SK-N-SH treated with all-trans-retinoic acid at 6 μM for 48 hours (cell line): ENCODE results near the gene ASTN1.

Experiments used
- ATAC-seq: fragments of 200-7000 bp; cut with Tn5 transposase; 3 replicates; pipeline ENCODE4 v1.9.1; 2020; ENCODE audit warnings: mild to moderate bottlenecking, moderate library complexity
- ARNTL ChIP-seq: fragments of 450-650 bp; formaldehyde crosslinking; IDR thresholded peaks from 2 replicates; pipeline ENCODE4 v1.5.0; 2020; ENCODE audit warnings: low read depth, mild to moderate bottlenecking, moderate library complexity, borderline replicate concordance
- BACH2 ChIP-seq: fragments of 250-450 bp; sonication (Bioruptor Pico); IDR thresholded peaks from 2 replicates; pipeline ENCODE4 v1.9.0; 2021; ENCODE audit warnings: mild to moderate bottlenecking, borderline replicate concordance
- CREB5 ChIP-seq: fragments of 250-450 bp; sonication (Bioruptor Pico); IDR thresholded peaks from 2 replicates; pipeline ENCODE4 v1.5.1; 2020; ENCODE audit warnings: low read depth, mild to moderate bottlenecking, moderate library complexity
- CSDC2 ChIP-seq: fragments of 250-450 bp; sonication (Bioruptor Pico); IDR thresholded peaks from 2 replicates; pipeline ENCODE4 v1.5.0; 2020; ENCODE audit warnings: mild to moderate bottlenecking, moderate library complexity
- CSRNP3 ChIP-seq: fragments of 250-450 bp; sonication (Bioruptor Pico); IDR thresholded peaks from 2 replicates; pipeline ENCODE4 v1.5.1; 2021; ENCODE audit warnings: mild to moderate bottlenecking, moderate library complexity
- GLIS3 ChIP-seq: fragments of 250-450 bp; sonication (Bioruptor Pico); IDR thresholded peaks from 2 replicates; pipeline ENCODE4 v1.5.0; 2020; ENCODE audit warnings: mild to moderate bottlenecking, moderate library complexity
- ISL1 ChIP-seq: fragments of 250-450 bp; sonication (Bioruptor Pico); IDR thresholded peaks from 2 replicates; pipeline ENCODE4 v2.1.2; 2022; ENCODE audit warnings: mild to moderate bottlenecking, moderate library complexity
- OSR1 ChIP-seq: fragments of 250-450 bp; sonication (Bioruptor Pico); IDR thresholded peaks from 2 replicates; pipeline ENCODE4 v1.8.0; 2022; ENCODE audit warnings: moderate library complexity, mild to moderate bottlenecking, inconsistent platforms
- PATZ1 ChIP-seq: fragments of 250-450 bp; sonication (Bioruptor Pico); IDR thresholded peaks from 2 replicates; pipeline ENCODE4 v1.8.0; 2020; ENCODE audit warnings: mild to moderate bottlenecking, moderate library complexity, borderline replicate concordance
- POU6F1 ChIP-seq: fragments of 250-450 bp; sonication (Bioruptor Pico); IDR thresholded peaks from 2 replicates; pipeline ENCODE4 v1.8.0; 2021; ENCODE audit warnings: low read depth, mild to moderate bottlenecking, moderate library complexity, borderline replicate concordance
- PPARA ChIP-seq: fragments of 250-450 bp; sonication (Bioruptor Pico); IDR thresholded peaks from 2 replicates; pipeline ENCODE4 v1.5.0; 2020; ENCODE audit warnings: mild to moderate bottlenecking, borderline replicate concordance
- RARB ChIP-seq: fragments of 250-450 bp; sonication (Bioruptor Pico); IDR thresholded peaks from 2 replicates; pipeline ENCODE4 v1.8.0; 2021; ENCODE audit warnings: mild to moderate bottlenecking, moderate library complexity
- SNAI2 ChIP-seq: fragments of 250-450 bp; sonication (Bioruptor Pico); IDR thresholded peaks from 2 replicates; pipeline ENCODE4 v1.5.0; 2020; ENCODE audit warnings: mild to moderate bottlenecking, moderate library complexity
- TOX ChIP-seq: fragments of 250-450 bp; sonication (Bioruptor Pico); IDR thresholded peaks from 2 replicates; pipeline ENCODE4 v1.8.0; 2021; ENCODE audit warnings: mild to moderate bottlenecking, moderate library complexity, borderline replicate concordance
- TSHZ2 ChIP-seq: fragments of 250-450 bp; sonication (Bioruptor Pico); IDR thresholded peaks from 2 replicates; pipeline ENCODE4 v1.5.0; 2020; ENCODE audit warnings: mild to moderate bottlenecking, moderate library complexity
- ZC3H10 ChIP-seq: fragments of 250-450 bp; sonication (Bioruptor Pico); IDR thresholded peaks from 2 replicates; pipeline ENCODE4 v1.5.1; 2021; ENCODE audit warnings: mild to moderate bottlenecking, moderate library complexity
- ZFP3 ChIP-seq: fragments of 250-450 bp; sonication (Bioruptor Pico); IDR thresholded peaks from 2 replicates; pipeline ENCODE4 v1.5.0; 2020; ENCODE audit warnings: mild to moderate bottlenecking, moderate library complexity
- ZFP30 ChIP-seq: fragments of 450-650 bp; formaldehyde crosslinking; IDR thresholded peaks from 2 replicates; pipeline ENCODE4 v1.5.0; 2022; ENCODE audit warnings: mild to moderate bottlenecking, moderate library complexity
- ZNF565 ChIP-seq: fragments of 450-650 bp; formaldehyde crosslinking; conservative IDR thresholded peaks from 2 replicates; pipeline ENCODE4 v1.5.0; 2020; ENCODE audit warnings: low read depth, mild to moderate bottlenecking, moderate library complexity
- ZNF70 ChIP-seq: fragments of 450-650 bp; formaldehyde crosslinking; IDR thresholded peaks from 2 replicates; pipeline ENCODE4 v1.5.0; 2020; ENCODE audit warnings: mild to moderate bottlenecking, moderate library complexity
- ZNF8 ChIP-seq: fragments of 450-650 bp; formaldehyde crosslinking; IDR thresholded peaks from 2 replicates; pipeline ENCODE4 v1.5.0; 2020; ENCODE audit warnings: mild to moderate bottlenecking, moderate library complexity

ASTN1 gene

GRCh38 chr1:176879784-176880620, 284.5 kb downstream of the ASTN1 start (continued):
- TF ChIP-seq POU6F1 (CRISPR knock-in tag), result no peak
- TF ChIP-seq ZFP30, result no peak
- no peak for TF ChIP-seq OSR1 (CRISPR knock-in tag)

- TF ChIP-seq ARNTL (CRISPR knock-in tag) (no peak), PPARA (no peak), PATZ1 (no peak), BACH2 (CRISPR knock-in tag) (no peak), ZNF70 (CRISPR knock-in tag) (no peak), RARB (no peak), SNAI2 (no peak), ZNF8 (CRISPR knock-in tag) (no peak), ZFP30 (no peak), ISL1 (CRISPR knock-in tag) (no peak)
- TF ChIP-seq, all 23 proteins: peak for 0
Observed at GRCh38 chr1:176878750-176879536, 285.6 kb downstream of the ASTN1 start.

GRCh38 chr1:176877557-176877956, 287.0 kb downstream of the ASTN1 start:
- no peak for ATAC-seq
- TF ChIP-seq OSR1 (CRISPR knock-in tag) (no peak), RARB (no peak), SNAI2 (no peak), CSDC2 (no peak), ZNF70 (CRISPR knock-in tag) (no peak), ZFP3 (CRISPR knock-in tag) (no peak), ISL1 (CRISPR knock-in tag) (no peak), CREB5 (CRISPR knock-in tag) (no peak), ZNF8 (CRISPR knock-in tag) (no peak), TOX (CRISPR knock-in tag) (no peak)

More at GRCh38 chr1:176878750-176879536, 285.6 kb downstream of the ASTN1 start:
- no peak for ATAC-seq

GRCh38 chr1:176876966-176877515, 287.5 kb downstream of the ASTN1 start:
- ATAC-seq, result no peak
- TF ChIP-seq CSRNP3 (CRISPR knock-in tag) (no peak), ARNTL (CRISPR knock-in tag) (no peak), TSHZ2 (no peak), ZFP30 (no peak), ZNF70 (CRISPR knock-in tag) (no peak), ZNF8 (CRISPR knock-in tag) (no peak), ZC3H10 (CRISPR knock-in tag) (no peak), POU6F1 (CRISPR knock-in tag) (no peak), GLIS3 (no peak), ZNF565 (CRISPR knock-in tag) (no peak)
- TF ChIP-seq, all 23 proteins: peak for 0
